Naive thymus-derived CD8-positive, alpha-beta T cell (primary cell): ENCODE data around the gene HLA-DQA2. TPM values are rescaled to one million over a fixed set of nuclear protein-coding genes. Genes with fewer than 3 reads are reported as not detected.
A peak's percentile ranks its signal among the peaks of the same experiment; 100 is the strongest.

Experiments
- ATAC-seq, 2 donors: fragments of 150-1000 bp; cut with Tn5 transposase in 1 of 2; sonication (Bioruptor Pico), chemical (Tn5 transposase) in 1 of 2; 1 replicate in 1 of 2; 2 replicates in 1 of 2; pipeline ENCODE4 v1.10.0; 2021; ENCODE audit warnings: mild to moderate bottlenecking in 2 of 2, moderate library complexity in 2 of 2
- POLR2A ChIA-PET: fragments of 350-600 bp; sonication (Branson Sonifier 250); formaldehyde crosslinking; loops from one replicate; lab custom pipeline; 2021; ENCODE audit warnings: antibody characterized with exemption; lab: Charles Lee
- DNase-seq, 10 donors: peaks; one replicate each; pipeline versions ENCODE4 v3.0.0 to v3.0.0-alpha.2; 2020 to 2022
- H3K27ac Mint-ChIP-seq, 10 donors: one replicate each; pipeline ENCODE4 v1.8.0; 2020 to 2022; ENCODE audit warnings: mild to moderate bottlenecking in 10 of 10, mixed read lengths in 10 of 10, moderate library complexity in 4 of 10, inconsistent platforms in 1 of 10
- H3K27me3 Mint-ChIP-seq, 5 donors: one replicate each; pipeline ENCODE4 v1.8.0; 2021 to 2022; ENCODE audit warnings: mixed read lengths in 5 of 5
- H3K36me3 Mint-ChIP-seq, 3 donors: one replicate each; pipeline ENCODE4 v1.8.0; 2020 to 2022; ENCODE audit warnings: mixed read lengths in 3 of 3, mild to moderate bottlenecking in 2 of 3, inconsistent platforms in 1 of 3
- H3K4me1 Mint-ChIP-seq, 4 donors: one replicate each; pipeline ENCODE4 v1.8.0; 2021 to 2022; ENCODE audit warnings: mixed read lengths in 4 of 4
- H3K4me3 Mint-ChIP-seq, 10 donors: one replicate each; pipeline ENCODE4 v1.8.0; 2020 to 2022; ENCODE audit warnings: mild to moderate bottlenecking in 10 of 10, mixed read lengths in 10 of 10, moderate library complexity in 6 of 10, inconsistent platforms in 1 of 10
- H3K9me3 Mint-ChIP-seq, 9 donors: one replicate each; pipeline ENCODE4 v1.8.0; 2020 to 2022; ENCODE audit warnings: mixed read lengths in 9 of 9, mild to moderate bottlenecking in 3 of 9, inconsistent platforms in 1 of 9, moderate library complexity in 1 of 9
- microRNA-seq: library from miRNA; unstranded; fragments of <30 nt; microRNA quantifications from one replicate; pipeline ENCODE4 v1.2.0, GENCODE V29; 2022; ENCODE audit warnings: borderline microRNAs expressed
- polyA plus RNA-seq, 3 donors: library from polyadenylated mRNA; unstranded; fragments of 300-500 nt; fragmentation: Illumina TruSeq; gene quantifications; one replicate each; pipeline ENCODE4 v1.2.3, GENCODE V29; 2021
- total RNA-seq, 8 experiments: library from RNA in 2 of 8; stranded (reverse) in 2 of 8; gene quantifications; one replicate each; pipeline ENCODE4 v1.2.3 and lab custom pipeline; 2021 to 2026

HLA-DQA2 gene
- total and polyA plus RNA-seq, 5 experiments from 2014 or later, result 1.1 to 2.8 (median 1.6) TPM; not detected in 2

DNA sequence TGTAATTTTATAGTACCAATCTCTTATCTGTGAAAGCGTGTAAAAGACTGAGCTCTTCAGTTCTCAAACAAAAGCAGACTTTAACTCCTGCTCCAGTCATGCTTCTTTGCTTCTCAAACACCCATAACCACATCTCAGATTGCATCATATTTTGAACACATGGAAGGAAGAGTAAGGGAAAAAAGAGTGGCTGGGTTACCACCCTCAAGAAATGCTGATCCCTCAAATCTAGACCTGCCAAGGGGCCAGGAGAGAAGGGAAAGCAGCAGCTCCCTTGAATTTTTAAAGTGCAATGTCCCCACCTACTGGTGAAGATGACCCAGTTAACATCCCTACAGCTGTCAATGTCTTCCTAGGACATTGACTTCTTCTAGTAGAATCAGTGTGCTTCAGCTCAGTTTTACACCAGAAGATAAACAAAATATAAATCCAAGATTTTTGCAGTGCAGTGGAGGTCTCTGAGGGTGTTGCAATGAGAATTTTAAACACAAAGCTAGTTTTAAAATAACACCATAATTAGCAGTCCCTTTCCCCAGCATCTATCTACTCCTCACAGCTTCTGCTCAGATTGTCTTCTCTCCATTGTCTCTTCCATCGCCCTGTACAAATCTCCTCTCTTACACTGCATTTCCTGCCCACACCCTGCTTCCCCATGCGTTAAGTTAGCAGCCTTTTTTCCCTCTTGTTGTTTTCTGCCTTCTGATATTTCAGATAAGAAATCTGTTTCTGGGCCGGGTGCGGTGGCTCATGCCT, 44.8 kb downstream of the HLA-DQA2 start:
- Mint-ChIP-seq H3K27me3 (peaks cover 17 to 35% (median 21%) of the 10 kb centered on the region in 5 donors), H3K4me1 (peaks cover 0 to 2% (median 0%) of the 10 kb centered on the region in 4 donors), H3K4me3 (no peak overlapping the region), H3K36me3 (peaks cover 0 to 16% (median 5%) of the 10 kb centered on the region in 3 donors), H3K9me3 (peaks cover 0 to 19% (median 10%) of the 10 kb centered on the region in 9 donors), H3K27ac (peak overlapping the region in 1 of 10 donors; percentile 26)
- DNase-seq (peak in 5 of 10 donors; percentile 12 to 47 (median 37)), ATAC-seq (peak; percentile 49 to 52)
- POLR2A ChIA-PET, result no interaction called here

DNA sequence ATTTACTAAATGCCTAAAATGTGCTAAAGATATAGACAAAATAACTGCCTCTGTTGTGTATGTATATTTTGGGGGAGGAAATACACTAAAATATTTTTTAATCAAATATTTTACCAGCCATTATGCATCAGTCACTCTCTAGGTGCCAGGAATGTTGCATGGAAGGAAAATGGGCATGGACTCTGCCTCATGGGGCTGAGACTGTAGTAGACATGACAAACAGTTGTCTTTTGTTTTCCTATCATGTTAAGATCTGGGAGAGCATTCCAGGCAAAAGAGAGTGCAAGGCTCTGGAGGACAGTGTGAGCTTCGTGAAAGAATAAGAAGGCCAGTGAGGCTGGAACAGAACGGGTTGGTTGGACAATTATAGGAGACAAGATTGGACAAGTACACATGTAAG, 49.1 kb downstream of the HLA-DQA2 start:
- H3K4me1 Mint-ChIP-seq, result peaks cover 13 to 18% (median 17%) of the 10 kb centered on the region in 4 donors
- ATAC-seq (no peak), DNase-seq (no peak)
- no peaks in the 10 kb centered on the region for H3K9me3 Mint-ChIP-seq
- H3K27me3 Mint-ChIP-seq, result peaks cover 14 to 43% (median 23%) of the 10 kb centered on the region in 5 donors
- H3K4me3 Mint-ChIP-seq, result no peak overlapping the region
- POLR2A ChIA-PET, result no interaction called here
- H3K27ac Mint-ChIP-seq, result no peak overlapping the region
- no peaks in the 10 kb centered on the region for H3K36me3 Mint-ChIP-seq

GRCh38 chr6:32792901-32793435, 51.8 kb downstream of the HLA-DQA2 start:
- H3K27me3 Mint-ChIP-seq, result peaks cover 6 to 23% (median 11%) of the 10 kb centered on the region in 5 donors
- DNase-seq, result no peak
- no peaks in the 10 kb centered on the region for H3K9me3 Mint-ChIP-seq
- no peak overlapping the region for H3K27ac Mint-ChIP-seq
- H3K4me1 Mint-ChIP-seq, result peaks cover 17 to 33% (median 27%) of the 10 kb centered on the region in 4 donors
- H3K4me3 Mint-ChIP-seq, result no peak overlapping the region
- POLR2A ChIA-PET, result no interaction called here
- ATAC-seq, result no peak
- no peaks in the 10 kb centered on the region for H3K36me3 Mint-ChIP-seq

GRCh38 chr6:32794510-32794909, 53.3 kb downstream of the HLA-DQA2 start:
- peaks cover 17 to 33% (median 27%) of the 10 kb centered on the region in 4 donors for H3K4me1 Mint-ChIP-seq
- peaks cover 0 to 9% (median 0%) of the 10 kb centered on the region in 3 donors for H3K36me3 Mint-ChIP-seq
- peaks cover 10 to 27% (median 14%) of the 10 kb centered on the region in 5 donors for H3K27me3 Mint-ChIP-seq
- H3K9me3 Mint-ChIP-seq, result peaks cover 0 to 8% (median 5%) of the 10 kb centered on the region in 9 donors
- DNase-seq, result no peak
- ATAC-seq, result peak in 1 of 2 donors; percentile 39
- peak overlapping the region in 2 of 10 donors; percentile 5 to 6 for H3K4me3 Mint-ChIP-seq
- POLR2A ChIA-PET, result no interaction called here
- H3K27ac Mint-ChIP-seq, result peak overlapping the region in 1 of 10 donors; percentile 12

Small RNA genes within 50 kb of the gene (microRNA-seq; reads per million reads assigned to microRNA genes)
- gene MIR3135B, result not detected

Other genes with a start within 250 kb of the HLA-DQA2 start
- gene HLA-DRB5, start 211.1 kb upstream of the HLA-DQA2 start, total RNA-seq, result under 1 TPM; 0.34 to 0.52 TPM
- gene HLA-DRB5, start 211.1 kb upstream of the HLA-DQA2 start, polyA plus RNA-seq, result 10 to 100 TPM in 1 of 3 donors, 1 to 10 TPM in 1, under 1 TPM in 1; 0.24 to 28.5 (median 1.8) TPM
- 10 to 100 TPM; 22.0 to 23.9 TPM for gene HLA-DRB1, start 151.5 kb upstream of the HLA-DQA2 start, total RNA-seq
- 100 to 1,000 TPM in 1 of 3 donors, 10 to 100 TPM in 1, 1 to 10 TPM in 1; 1.1 to 127 (median 11.5) TPM for gene HLA-DRB1, start 151.5 kb upstream of the HLA-DQA2 start, polyA plus RNA-seq
- gene HLA-DQA1, start 104.0 kb upstream of the HLA-DQA2 start, total RNA-seq, result 10 to 100 TPM; 13.7 to 15.5 TPM
- gene HLA-DQA1, start 104.0 kb upstream of the HLA-DQA2 start, polyA plus RNA-seq, result 10 to 100 TPM in 1 of 3 donors, 1 to 10 TPM in 1, not detected in 1; 1.6 to 11.0 TPM
- 10 to 100 TPM; 13.6 to 17.0 TPM for gene HLA-DQB1, start 74.7 kb upstream of the HLA-DQA2 start, total RNA-seq
- gene HLA-DQB1, start 74.7 kb upstream of the HLA-DQA2 start, polyA plus RNA-seq, result 10 to 100 TPM in 1 of 3 donors, 1 to 10 TPM in 2; 1.4 to 22.9 (median 5.9) TPM
- 1 to 10 TPM in 1 of 2 experiments, under 1 TPM in 1; 0.74 to 1.2 TPM for gene HLA-DQB2, start 22.1 kb downstream of the HLA-DQA2 start, total RNA-seq
- 1 to 10 TPM in 1 of 3 donors, under 1 TPM in 1, not detected in 1; 0.91 to 2.2 TPM for gene HLA-DQB2, start 22.1 kb downstream of the HLA-DQA2 start, polyA plus RNA-seq
- 1 to 10 TPM; 3.9 to 5.6 TPM for gene HLA-DOB, start 75.6 kb downstream of the HLA-DQA2 start, total RNA-seq
- gene HLA-DOB, start 75.6 kb downstream of the HLA-DQA2 start, polyA plus RNA-seq, result under 1 TPM in 2 of 3 donors, not detected in 1; 0.43 to 0.75 TPM
- 100 to 1,000 TPM in 1 of 2 experiments, 10 to 100 TPM in 1; 96.2 to 117 TPM for gene TAP2, start 97.3 kb downstream of the HLA-DQA2 start, total RNA-seq
- gene TAP2, start 97.3 kb downstream of the HLA-DQA2 start, polyA plus RNA-seq, result 10 to 100 TPM; 24.2 to 36.6 (median 25.3) TPM
- gene PSMB8, start 102.7 kb downstream of the HLA-DQA2 start, total RNA-seq, result 100 to 1,000 TPM; 133 to 138 TPM
- 100 to 1,000 TPM; 350 to 386 (median 386) TPM for gene PSMB8, start 102.7 kb downstream of the HLA-DQA2 start, polyA plus RNA-seq
- 100 to 1,000 TPM; 113 TPM for gene TAP1, start 112.3 kb downstream of the HLA-DQA2 start, total RNA-seq
- 100 to 1,000 TPM; 197 to 283 (median 230) TPM for gene TAP1, start 112.3 kb downstream of the HLA-DQA2 start, polyA plus RNA-seq
- gene PSMB9, start 112.8 kb downstream of the HLA-DQA2 start, total RNA-seq, result 100 to 1,000 TPM; 102 to 104 TPM
- 100 to 1,000 TPM; 402 to 432 (median 424) TPM for gene PSMB9, start 112.8 kb downstream of the HLA-DQA2 start, polyA plus RNA-seq
- gene HLA-DMB, start 199.6 kb downstream of the HLA-DQA2 start, total RNA-seq, result 10 to 100 TPM; 23.0 to 23.5 TPM
- 10 to 100 TPM; 10.8 to 22.5 (median 16.8) TPM for gene HLA-DMB, start 199.6 kb downstream of the HLA-DQA2 start, polyA plus RNA-seq
- 10 to 100 TPM; 38.7 to 39.7 TPM for gene HLA-DMA, start 211.7 kb downstream of the HLA-DQA2 start, total RNA-seq
- gene HLA-DMA, start 211.7 kb downstream of the HLA-DQA2 start, polyA plus RNA-seq, result 10 to 100 TPM; 23.7 to 37.4 (median 26.9) TPM
- 100 to 1,000 TPM; 454 to 455 TPM for gene BRD2, start 227.2 kb downstream of the HLA-DQA2 start, total RNA-seq
- gene BRD2, start 227.2 kb downstream of the HLA-DQA2 start, polyA plus RNA-seq, result 10 to 100 TPM; 24.5 to 72.8 (median 29.8) TPM